NCI-H82 treated with DMSO at 0.1 percent for 48 hours (cell line): ENCODE results near the gene ATP5F1E.
"Not testable (repeated sequence)": the region's sequence is repeated elsewhere in the genome, so short reads cannot be mapped to it uniquely, and the experiment has no call there.

Experiments used
- DNase-seq: peaks from one replicate; lab custom pipeline; 2025; ENCODE audit not compliant: unreplicated experiment; lab: John Stamatoyannopoulos, UW

Gene ATP5F1E

GRCh38 chr20:59022754-59023153 lies 9.4 kb downstream of the ATP5F1E start:
- no peak for DNase-seq

DNA sequence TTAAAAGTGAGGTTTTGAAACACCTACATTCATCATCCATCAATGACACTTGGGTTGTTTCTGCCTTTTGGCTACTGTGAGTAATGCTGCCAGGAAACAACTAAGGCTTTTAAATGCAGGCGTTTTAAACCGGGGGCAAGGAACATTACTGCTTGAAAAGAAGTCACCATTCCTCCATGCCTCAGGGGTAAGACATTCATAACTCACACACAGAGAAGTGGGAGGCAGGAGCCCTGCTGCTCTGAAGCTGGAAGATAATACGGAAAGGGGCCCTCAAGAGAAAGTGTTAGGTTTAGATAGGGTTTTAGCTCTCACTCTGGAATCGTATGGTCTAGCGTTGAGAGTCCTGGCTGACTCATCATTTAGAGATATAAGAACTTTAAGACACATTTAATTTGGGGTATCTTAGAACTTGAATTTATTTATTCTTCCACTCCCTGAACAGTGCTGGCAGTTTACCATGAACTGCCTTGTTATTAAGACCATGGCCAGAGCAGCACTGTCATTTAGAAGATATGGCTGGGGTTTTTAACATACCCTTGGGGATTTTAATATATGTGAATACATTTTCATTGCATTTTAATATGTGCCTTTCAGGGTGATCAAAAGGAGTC lies 11.1 kb downstream of the ATP5F1E start:
- DNase-seq: no peak

- no peak for DNase-seq
These were observed 12.9 kb downstream of the ATP5F1E start, which contains the start of gene TUBB1 for GRCh38 chr20:59019217-59019616. Gene TUBB1 (plus strand): TSS chr20:59019429. CDS start chr20:59019523, 94 bp downstream.

DNA sequence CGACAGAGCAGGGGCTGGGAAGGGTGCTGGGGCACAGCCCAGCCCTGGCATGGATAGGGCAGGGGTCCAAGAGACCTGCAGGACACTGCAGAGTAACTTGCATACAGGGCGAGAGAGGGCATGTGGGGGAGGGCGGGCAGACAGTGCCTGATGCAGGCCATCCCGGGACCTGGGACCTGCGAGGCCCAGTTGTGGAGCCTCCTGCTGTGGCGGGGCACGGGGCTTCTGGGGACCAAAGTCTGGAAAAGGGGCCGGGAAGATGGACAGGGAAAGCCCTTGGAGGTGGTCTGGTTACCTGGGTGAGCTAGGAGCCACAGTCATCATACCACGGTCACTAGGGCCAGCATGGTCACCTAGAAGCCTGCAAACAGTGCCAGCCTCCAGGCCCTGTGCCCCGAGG lies 13.3 kb downstream of the ATP5F1E start:
- no peak for DNase-seq

- DNase-seq: no peak
These were observed 14.5 kb downstream of the ATP5F1E start for GRCh38 chr20:59017493-59018231.

DNA sequence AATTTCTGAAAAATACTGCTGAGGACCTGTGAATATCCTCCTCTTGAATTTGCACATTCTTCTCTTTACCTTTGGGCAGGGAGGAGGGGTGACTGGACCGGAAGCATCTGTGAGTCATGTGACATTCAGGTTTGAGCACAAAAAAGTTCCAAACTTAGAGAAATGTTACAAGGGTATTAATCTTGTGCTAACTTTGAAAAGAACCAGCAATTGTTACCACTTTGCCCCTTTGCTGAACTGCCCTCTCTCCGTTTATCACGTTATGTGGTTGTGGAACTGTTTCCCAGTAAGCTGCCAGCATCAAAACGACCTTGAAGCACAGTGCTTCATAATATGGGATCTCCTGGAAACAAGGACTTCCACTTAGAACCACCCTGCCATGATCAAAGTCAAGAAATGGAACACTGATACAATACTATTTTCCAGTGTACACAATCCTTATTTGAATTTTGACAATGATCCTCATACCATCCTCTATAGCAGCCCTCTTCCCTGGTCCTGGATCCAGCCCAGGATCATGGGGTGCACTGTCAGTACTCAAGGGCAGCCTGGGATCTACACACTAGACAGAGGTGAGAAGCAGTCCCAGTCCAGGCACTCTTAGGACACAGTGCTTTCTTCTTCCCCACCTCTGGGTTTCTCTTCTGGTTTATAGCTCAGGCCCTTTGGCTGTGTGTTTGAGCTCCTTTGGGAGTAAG lies 15.2 kb downstream of the ATP5F1E start:
- DNase-seq: no peak

DNA sequence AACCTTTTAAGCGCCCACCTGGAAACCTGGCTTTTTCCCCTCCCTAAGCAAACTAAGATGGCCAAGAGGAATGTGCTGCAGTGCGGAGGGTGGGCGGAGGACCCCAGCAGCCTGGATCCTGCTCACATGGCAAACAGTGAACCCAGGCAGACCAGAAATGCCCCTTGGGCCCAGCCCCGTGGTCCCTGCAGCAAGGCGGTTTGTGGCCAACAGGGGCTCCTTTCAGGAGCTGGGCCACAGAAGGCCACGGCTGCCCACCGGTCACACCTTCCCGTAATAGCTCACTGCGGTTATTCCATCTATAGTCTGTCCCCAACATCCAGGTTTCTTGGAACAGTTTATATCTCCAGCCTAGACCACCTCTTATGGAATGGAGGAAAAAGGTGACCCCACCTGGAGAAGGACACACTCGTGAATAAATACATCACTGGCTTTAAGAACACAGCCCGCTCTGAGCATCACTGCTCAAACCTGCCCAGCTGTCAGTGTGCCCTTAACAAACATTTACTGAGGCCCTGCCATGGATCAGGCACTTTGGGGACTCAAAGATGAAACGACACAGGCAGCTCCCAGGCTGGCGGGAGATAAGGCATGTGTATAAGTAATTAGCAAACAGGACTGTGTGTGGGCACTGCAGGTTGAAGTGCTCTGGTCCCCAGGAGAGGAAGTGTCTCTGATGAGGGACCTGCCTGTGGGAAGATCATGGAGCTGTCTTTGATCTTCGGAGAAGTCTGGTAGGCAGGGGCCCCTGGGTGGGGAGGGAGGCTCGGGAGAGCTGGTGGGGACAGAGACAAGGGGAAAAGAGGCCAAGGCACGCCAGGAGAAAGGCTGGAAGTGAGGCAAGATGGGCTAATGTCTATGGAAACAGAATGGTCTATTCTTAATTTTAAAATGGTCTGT lies 16.1 kb downstream of the ATP5F1E start:
- DNase-seq: no peak

- DNase-seq: no peak
These were observed 16.7 kb downstream of the ATP5F1E start for GRCh38 chr20:59015411-59015810.

DNA sequence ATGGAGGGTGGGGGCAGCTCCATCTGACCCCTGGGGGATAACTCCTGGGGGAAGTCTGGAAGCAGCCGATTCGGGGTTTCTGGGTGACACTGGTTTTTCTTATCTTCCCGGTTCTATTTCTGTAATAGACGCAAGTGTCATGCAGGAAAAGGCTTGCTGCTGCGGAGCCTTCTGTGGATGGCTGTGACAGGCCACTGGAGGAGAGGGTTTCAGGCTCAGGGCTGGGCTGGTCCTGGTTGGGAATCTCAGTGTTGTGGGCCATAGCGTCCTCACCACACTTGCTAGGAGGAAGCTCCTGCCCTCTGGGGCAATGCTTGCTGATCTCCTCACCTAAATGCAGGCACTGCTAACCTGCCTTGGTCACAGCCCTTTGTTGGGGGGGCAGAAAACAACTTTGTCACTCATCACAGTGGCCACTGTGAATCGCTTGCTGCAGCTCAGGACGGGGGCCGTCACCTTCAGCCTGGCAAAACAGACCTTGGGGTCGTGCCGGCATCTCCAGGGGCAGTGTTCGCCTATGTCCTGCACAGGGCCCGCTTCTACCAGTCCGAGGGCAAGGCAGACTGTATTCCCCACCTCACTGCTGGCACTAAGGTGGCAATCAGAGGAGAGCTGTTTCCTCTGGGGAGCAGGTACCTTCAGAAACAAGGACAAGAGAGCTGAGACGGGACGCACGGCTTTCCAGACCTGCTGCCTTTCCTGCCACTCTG lies 17.3 kb downstream of the ATP5F1E start:
- DNase-seq: no peak

GRCh38 chr20:59013959-59014608 lies 18.1 kb downstream of the ATP5F1E start:
- DNase-seq: no peak

DNA sequence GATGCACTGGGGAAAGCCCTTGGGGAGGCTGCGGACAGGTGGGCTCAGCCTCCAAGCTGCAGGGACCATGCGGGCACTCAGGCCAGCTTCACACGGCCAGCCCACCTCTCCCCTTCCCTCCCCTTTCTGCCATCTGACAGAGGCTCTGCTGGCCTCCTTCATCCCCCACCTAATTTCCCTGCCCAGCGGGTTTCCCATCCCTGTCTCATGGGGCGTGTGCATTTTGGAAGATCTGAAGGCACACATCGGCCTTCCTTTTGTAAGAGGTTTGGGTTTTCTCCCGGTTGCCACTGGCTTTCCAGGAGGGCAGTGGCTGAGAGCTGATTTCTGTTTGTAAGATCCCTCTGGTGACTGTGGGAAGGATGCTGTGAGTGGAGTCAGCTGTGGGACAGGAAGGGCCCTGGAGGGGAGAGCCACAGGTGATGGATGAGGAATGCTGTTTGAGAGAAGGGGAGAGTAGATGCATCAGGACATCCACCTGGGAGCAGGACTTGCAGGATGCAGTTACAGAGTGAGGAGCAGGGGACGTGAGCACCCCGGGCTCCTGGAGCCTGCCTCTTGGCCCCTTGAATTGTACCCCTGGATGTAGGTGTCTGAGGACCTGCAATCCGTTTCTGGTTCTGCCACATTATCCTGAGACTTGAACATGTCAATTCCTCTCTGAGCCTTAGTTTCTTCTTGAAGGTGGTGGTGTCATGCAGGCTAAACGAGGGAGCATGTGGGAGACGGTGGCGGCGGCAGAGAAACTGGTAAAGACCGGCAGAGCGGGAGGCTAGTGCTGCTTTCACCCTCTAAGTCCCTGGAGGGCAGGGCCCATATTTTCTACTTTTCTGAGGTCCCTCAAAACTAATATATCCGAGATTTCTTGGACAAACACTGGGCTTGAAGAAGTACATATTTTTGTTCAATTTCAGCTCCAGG lies 18.8 kb downstream of the ATP5F1E start:
- no peak for DNase-seq

DNA sequence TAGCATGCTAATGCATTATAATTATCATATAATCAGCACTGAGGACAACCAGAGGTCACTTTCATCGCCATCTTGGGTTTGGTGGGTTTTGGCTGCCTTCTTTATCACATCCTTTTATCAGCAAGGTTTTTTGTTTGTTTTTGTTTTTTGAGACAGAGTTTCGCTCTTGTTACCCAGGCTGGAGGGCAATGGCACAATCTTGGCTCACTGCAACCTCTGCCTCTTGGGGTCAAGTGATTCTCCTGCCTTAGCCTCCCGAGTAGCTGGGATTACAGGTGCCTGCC lies 20.3 kb downstream of the ATP5F1E start:
- not testable (repeated sequence) for DNase-seq

GRCh38 chr20:59010995-59011873 lies 20.9 kb downstream of the ATP5F1E start:
- DNase-seq: no peak

DNA sequence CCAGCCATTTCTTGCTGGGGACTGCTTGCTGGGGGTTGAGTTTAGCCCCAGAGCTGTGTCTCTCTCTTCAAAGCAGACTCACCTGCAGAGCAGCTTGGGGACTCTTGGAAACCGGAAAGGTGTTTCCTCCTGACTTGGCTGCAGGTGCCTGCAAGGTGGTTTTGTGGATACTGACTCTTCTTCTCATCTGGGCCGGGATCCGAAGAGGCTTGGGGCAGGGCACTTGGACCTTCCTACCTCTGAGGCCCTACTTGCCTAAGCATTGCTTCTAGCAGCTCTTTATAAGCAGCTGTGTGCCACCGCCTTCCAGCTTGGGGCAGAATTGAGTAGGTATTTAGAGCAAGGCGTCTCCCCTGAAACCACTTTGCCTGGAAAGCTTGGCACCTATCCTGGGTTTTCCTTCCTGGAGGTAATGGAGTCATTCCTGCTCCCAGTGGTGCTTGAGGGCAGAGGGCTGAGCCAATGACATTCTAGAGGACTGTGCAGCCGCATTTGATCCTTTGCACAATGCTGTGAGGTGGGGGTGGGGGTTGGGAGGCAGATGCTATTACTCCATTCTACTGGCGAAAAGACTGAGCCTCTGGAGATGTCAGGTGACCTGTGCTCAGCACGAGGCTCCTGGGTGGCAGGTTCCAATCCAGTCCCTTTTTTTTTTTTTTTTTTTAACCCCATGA lies 21.7 kb downstream of the ATP5F1E start:
- no peak for DNase-seq

DNA sequence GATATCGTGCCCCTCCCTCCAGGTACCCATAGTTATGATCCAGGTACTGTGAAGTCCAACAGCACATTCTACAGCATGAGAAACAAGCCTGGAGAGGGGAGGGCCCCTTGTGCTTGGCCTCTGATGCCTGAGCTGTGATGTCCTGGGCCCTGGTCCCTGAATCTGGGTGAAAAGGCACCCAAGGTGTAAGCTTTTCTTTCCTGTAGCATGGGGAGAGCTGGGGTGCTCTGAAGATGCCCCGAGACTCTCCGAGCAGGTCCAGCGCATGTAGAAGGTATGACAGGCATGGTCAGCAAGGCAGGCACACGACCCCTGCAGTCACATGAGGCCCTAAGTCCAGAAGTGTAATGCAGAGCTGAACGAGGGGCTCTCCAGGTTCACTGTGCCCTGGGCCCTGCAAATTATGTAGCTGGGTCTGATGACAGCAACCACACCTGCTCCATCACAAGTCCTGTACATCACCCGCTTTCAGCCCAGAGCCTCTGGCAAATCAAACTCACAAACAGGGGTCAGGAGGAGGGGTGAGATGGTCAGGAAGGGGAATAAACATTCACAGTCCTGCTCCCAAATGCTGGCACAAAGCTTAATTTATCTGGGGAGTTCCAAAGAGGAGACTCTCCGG lies 23.3 kb downstream of the ATP5F1E start:
- DNase-seq: no peak

GRCh38 chr20:59007665-59008511 lies 24.2 kb downstream of the ATP5F1E start:
- no peak for DNase-seq
